Mesodermal cell (in vitro differentiated cells): ENCODE data around the gene AUTS2.

Source experiments
- H3K27ac ChIP-seq: 2 replicates; pipeline ENCODE4 v1.7.0; 2013; ENCODE audit warnings: mild to moderate bottlenecking, low read depth, low read length, moderate library complexity; ENCODE audit not compliant: severe bottlenecking
- H3K36me3 ChIP-seq: 2 replicates; pipeline ENCODE4 v1.7.1; 2013; ENCODE audit warnings: mild to moderate bottlenecking, low read length, moderate library complexity; ENCODE audit not compliant: control insufficient read depth, insufficient read depth
- H3K4me1 ChIP-seq: one replicate; pipeline ENCODE4 v1.7.1; 2013; ENCODE audit warnings: mild to moderate bottlenecking, low read length; ENCODE audit not compliant: insufficient read depth, control insufficient read depth, poor library complexity, severe bottlenecking
- H3K4me3 ChIP-seq: 2 replicates; pipeline ENCODE4 v1.7.0; 2013; ENCODE audit warnings: low read length, control low read depth, mild to moderate bottlenecking; ENCODE audit not compliant: insufficient read depth, poor library complexity, severe bottlenecking; ENCODE audit errors: extremely low read depth
- H3K9me3 ChIP-seq: 2 replicates; pipeline ENCODE4 v1.7.1; 2013; ENCODE audit warnings: mild to moderate bottlenecking, low read length, moderate library complexity; ENCODE audit not compliant: control insufficient read depth
- WGBS, 2 experiments: methylation state at CpG; one replicate each; pipeline ENCODE4 v1.1.5; 2013; ENCODE audit warnings: missing lambda C conversion rate in 2 of 2; ENCODE audit not compliant: insufficient coverage in 2 of 2; 5-methylcytosine and 5-hydroxymethylcytosine counted together

Gene AUTS2

DNA sequence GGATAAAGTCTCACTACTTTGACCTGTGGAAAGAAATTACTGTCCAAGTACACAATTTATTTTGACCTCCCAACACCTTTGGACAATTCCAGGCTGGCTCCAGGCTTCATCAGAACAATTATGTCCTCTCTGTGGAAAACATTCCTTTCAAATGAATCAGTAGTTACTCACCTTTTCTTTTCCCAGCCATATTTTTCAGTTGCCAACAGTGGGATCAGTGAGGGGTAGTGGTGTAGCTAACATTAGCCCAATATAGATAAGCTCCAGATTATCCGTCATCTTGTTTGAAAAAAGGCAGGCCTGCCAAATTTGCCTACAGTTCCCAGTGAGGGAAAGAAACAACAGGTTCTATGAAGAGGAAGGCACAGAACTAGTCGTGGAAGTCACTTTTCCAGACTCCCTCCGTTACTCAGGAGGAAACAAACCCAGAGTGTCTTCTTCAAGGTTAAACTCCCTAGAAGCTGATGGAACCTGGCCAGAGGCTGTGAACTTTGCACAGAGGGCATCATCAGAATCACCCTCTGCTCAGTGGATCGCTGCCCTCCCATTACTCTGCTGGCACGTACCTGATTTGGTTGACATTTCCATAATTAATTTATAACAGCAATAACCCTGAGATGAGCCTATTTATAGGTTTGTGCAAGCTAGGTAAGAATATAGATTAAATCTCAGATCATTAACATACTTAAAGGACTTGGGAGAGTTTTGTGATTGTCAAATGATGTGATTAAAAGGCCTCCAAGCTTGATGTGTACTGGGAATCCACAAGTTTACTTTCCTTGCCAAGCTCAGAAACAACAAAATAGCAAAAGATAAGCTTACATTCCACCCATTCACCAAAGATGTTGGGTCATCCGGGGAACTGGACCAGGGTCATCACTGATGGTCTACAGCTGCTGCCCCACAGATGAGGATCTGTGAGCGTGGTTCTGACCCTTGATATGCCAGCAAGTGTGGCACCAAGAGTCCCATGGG lies 879.0 kb downstream of the AUTS2 start:
- Histone ChIP-seq H3K9me3 (no peaks in the 10 kb centered on the region), H3K27ac (peak overlapping the region; percentile 77), H3K4me3 (no peak overlapping the region), H3K36me3 (no peaks in the 10 kb centered on the region), H3K4me1 (peaks cover 40% of the 10 kb centered on the region)
- WGBS, 2 experiments, result 88 to 90% methylated on average over 4 of the region's 7 CpGs

DNA sequence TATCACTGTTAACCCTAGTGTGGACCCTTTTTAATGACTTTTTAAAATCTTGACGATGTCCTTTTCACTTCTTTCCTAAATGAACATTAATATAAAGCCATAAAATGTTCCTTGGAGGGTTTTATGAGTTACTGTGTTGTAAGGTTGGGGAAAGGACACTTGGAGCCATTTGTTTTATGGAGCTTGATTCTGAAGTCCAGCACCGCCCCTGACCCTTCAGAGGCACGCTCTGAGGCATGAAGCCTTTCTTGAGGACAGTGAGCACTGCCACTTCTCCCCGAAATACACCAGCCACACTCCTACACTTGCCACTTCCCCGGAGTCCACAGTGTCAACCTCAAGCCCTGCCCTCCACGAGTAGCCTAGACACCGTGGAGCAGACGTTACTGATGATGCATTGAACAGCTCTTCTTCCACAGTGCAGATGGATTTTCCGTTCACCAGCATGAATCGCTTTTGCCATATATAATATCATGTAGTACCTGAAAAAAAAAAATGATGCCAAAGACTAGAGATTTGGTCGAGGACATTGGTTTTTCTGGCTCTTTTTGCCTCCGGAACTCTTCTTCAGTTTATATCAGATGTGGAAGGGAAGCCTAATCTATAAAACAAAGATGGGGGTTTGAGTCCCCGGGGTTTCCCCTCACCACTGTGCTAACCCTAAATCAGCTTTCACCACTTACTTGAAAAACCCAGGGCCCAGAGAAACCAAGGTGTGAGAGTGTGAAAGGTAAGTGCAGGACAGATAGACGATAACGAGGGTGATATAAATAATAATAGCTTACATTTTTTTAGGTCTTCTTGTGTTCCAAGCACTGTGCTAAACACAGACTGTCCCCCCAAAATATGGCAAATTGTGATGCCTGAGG lies 881.1 kb downstream of the AUTS2 start:
- H3K9me3 ChIP-seq, result peaks cover 3% of the 10 kb centered on the region
- no peak overlapping the region for H3K27ac ChIP-seq
- WGBS, 2 experiments, result 71 to 97% methylated on average over 4 to 9 of the region's 15 CpGs
- no peaks in the 10 kb centered on the region for H3K36me3 ChIP-seq
- no peak overlapping the region for H3K4me3 ChIP-seq
- H3K4me1 ChIP-seq, result peaks cover 32% of the 10 kb centered on the region

DNA sequence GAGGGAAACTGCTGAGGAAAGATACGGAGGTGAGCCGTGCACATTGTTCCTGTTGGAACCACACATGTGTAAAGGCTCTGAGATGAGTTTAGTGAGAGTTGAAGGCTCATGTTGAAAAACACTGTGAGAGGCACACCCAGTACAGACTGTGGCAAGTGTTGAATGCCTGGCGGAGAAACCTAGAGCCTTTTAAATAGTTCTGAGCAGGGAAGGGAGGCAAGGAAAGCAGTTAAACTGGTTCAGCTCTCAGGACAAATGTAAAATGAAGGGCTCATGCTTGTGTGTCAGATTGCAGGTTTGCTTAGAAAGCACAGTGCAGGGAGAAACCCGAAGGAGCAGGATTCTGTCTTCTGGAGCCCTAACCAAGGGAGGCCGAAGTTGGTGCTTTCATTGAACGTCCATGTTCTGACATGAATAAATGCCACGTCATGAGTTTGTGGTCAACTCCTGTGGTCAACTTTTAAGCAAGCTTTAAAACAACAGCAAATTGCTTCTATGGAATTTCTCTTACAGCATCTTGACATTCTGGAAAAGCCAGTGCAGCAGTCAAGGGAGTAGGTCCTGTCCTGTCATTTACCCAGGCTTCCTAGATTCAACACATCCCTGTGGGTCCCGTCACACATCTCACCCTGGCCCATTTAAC lies 882.8 kb downstream of the AUTS2 start:
- H3K4me3 ChIP-seq, result no peak overlapping the region
- peaks cover 15% of the 10 kb centered on the region for H3K9me3 ChIP-seq
- no peaks in the 10 kb centered on the region for H3K36me3 ChIP-seq
- H3K4me1 ChIP-seq, result peaks cover 19% of the 10 kb centered on the region
- H3K27ac ChIP-seq, result no peak overlapping the region
- WGBS, 2 experiments, result 92 to 94% methylated on average over 7 to 8 of the region's 8 CpGs

DNA sequence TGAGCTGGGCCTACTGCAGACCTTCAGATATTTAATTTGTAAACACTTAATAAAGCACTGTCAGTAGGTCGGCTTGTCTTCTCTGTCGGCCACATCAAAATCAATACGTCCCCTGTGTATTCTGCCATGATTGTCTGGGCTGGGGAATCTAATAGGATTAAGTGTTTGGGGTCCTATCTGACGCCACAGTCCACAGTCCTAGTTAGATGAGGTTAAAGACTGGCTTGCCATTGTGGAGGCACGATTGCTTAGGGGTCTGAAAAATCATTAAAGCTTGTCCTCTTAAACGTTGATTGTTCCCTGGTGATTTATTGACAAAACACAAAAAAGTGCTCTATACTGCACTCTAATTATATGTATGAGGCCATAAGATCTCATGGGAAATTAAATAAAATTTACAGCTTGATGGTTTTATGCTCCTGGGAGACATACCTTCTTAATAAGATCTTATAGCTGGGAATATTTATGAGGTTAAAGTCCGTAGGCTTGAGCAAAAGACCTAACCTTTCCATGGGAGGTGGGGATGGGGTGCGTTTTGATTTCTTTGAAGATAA lies 883.4 kb downstream of the AUTS2 start:
- H3K36me3 ChIP-seq, result no peaks in the 10 kb centered on the region
- H3K4me1 ChIP-seq, result peaks cover 13% of the 10 kb centered on the region
- no peak overlapping the region for H3K4me3 ChIP-seq
- WGBS, 2 experiments, result 92 to 100% methylated on average over 3 to 5 of the region's 8 CpGs
- H3K9me3 ChIP-seq, result peaks cover 15% of the 10 kb centered on the region
- no peak overlapping the region for H3K27ac ChIP-seq

DNA sequence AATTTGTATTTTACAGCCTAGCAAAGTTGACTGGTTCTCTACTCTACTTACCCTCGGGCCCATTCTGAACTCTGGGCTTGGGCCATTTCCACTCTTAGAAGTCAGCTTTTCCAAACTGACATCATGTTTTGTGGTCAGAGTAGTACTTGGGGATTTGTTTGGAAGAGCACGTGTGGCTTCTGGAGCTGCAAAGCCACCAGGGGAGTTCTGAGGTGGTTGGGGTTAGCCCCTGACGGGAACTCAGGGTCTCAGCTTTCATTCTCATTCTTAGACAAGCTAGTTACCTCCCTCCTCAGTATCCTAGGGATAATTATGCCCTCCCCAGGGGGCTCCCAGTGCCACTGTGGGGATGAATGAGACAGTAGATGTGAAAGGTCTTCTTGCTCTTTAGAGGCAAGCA lies 886.0 kb downstream of the AUTS2 start:
- H3K4me3 ChIP-seq, result no peak overlapping the region
- H3K4me1 ChIP-seq, result no peaks in the 10 kb centered on the region
- H3K27ac ChIP-seq, result no peak overlapping the region
- 93% methylated on average over 2 of the region's 3 CpGs; no CpG with 5 or more reads in 1 of the 2 experiments for WGBS, 2 experiments
- H3K36me3 ChIP-seq, result no peaks in the 10 kb centered on the region
- peaks cover 15% of the 10 kb centered on the region for H3K9me3 ChIP-seq

DNA sequence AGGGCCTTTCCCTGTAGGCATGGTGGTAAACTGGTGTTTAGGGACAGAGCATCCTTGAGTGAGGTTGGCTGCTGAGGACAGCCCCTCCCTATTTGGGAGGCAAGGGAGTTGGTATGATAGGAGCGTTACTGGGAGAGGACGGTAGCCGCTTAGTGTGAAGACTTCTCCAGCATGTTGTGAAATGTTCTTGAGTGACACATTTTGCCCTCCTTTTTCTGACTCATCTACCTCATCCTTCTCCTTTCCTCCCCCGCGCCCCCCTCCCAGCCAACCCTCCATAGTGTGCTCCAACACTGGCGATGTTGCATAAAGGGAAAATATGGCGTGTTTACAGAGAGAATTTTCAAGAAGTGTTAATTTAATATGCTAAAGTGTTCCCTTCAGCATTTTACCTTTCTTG lies 888.7 kb downstream of the AUTS2 start:
- H3K4me1 ChIP-seq, result no peaks in the 10 kb centered on the region
- H3K27ac ChIP-seq, result no peak overlapping the region
- peaks cover 15% of the 10 kb centered on the region for H3K9me3 ChIP-seq
- no peak overlapping the region for H3K4me3 ChIP-seq
- H3K36me3 ChIP-seq, result no peaks in the 10 kb centered on the region
- WGBS, 2 experiments, result no CpG with 5 or more reads among the region's 7 CpGs

DNA sequence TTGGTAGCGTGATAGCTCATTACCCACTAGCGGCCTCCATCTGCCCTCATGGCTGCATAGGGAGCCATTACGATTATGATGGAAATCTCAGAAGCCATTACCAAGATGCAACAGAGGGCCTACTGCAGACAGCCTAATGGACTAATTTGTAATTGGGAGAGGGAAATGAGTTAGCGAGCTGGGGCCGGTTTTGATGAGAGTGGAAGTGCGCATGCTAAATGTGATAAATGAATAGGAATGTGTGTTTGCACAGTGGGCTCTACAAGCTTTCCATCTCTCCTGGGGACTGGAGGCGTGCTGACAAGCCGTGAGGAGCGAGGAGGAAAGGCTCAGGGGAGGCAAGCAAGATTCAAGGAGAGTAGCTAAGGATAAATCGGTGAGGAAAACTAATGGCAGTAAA lies 889.2 kb downstream of the AUTS2 start:
- Histone ChIP-seq H3K27ac (no peak overlapping the region), H3K36me3 (no peaks in the 10 kb centered on the region), H3K4me3 (no peak overlapping the region), H3K9me3 (peaks cover 15% of the 10 kb centered on the region), H3K4me1 (no peaks in the 10 kb centered on the region)
- 95 to 97% methylated on average over 10 of the region's 10 CpGs for WGBS, 2 experiments

DNA sequence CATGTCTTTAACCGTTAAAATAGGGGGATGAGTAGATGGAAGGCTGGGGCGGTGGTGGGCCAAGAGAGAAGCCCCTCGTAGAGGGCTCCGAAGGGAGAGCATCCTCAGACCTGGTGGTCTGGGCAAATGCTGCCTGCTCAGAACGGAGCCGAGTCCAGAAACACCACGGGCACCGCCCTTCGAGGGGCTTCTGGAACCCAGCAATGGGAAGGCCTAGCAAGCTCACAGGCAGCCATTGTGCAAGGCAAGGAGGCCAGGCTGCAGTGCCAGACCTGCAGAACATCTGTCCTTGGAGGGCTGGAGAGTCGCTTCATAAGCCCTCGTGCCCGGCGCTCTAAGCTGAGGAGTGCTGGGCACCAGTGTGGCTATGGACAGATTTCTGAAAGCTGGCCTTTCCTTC lies 889.6 kb downstream of the AUTS2 start:
- Histone ChIP-seq H3K4me1 (no peaks in the 10 kb centered on the region), H3K4me3 (no peak overlapping the region), H3K36me3 (no peaks in the 10 kb centered on the region), H3K9me3 (peaks cover 15% of the 10 kb centered on the region), H3K27ac (no peak overlapping the region)
- WGBS, 2 experiments, result 96 to 97% methylated on average over 13 of the region's 13 CpGs

DNA sequence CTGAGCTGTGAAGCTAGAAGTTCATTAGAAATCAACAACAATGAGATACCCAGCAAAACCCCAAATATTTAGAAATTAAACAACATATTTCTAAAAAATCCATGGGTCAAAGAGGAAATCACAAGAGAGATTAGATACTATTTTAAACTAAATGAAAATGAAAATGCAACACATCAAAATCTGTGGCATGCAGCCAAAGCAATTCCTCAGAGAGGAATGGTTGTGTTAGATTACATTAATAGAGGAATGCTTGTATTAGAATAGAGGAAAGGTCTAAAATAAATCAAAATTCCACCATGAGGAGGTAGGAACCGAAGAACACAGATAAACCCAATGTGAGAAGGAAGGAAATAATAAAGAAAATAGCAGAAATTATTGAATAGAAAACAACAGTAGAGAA lies 891.5 kb downstream of the AUTS2 start:
- Histone ChIP-seq H3K4me1 (peaks cover 4% of the 10 kb centered on the region), H3K9me3 (peaks cover 8% of the 10 kb centered on the region), H3K27ac (no peak overlapping the region), H3K36me3 (no peaks in the 10 kb centered on the region), H3K4me3 (no peak overlapping the region)
- 80% methylated on average over 1 of the region's 1 CpG; no CpG with 5 or more reads in 1 of the 2 experiments for WGBS, 2 experiments

DNA sequence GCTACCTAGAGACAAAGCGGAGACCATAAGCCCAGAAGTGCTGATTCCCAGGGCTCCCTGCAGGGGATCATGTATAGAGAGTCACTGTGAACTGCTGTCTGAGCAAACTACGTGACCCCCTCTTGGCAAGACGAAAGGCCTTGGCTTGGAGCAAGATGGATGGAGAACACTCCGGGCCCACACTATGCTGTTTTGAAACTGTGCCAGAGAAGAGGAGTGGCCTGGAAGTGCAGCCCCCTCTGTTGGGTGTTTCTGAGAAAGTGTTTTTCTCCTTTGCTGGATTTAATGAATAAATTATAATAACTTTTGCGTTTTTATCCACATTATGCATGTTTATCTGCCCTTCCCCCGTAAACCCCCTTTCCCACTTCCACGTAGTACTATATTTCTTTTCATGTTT lies 894.4 kb downstream of the AUTS2 start:
- no peak overlapping the region for H3K4me3 ChIP-seq
- H3K9me3 ChIP-seq, result no peaks in the 10 kb centered on the region
- no peak overlapping the region for H3K27ac ChIP-seq
- H3K4me1 ChIP-seq, result peaks cover 4% of the 10 kb centered on the region
- 81 to 83% methylated on average over 4 of the region's 7 CpGs for WGBS, 2 experiments
- H3K36me3 ChIP-seq, result no peaks in the 10 kb centered on the region
